GM23338 (cell line): Measurements from ENCODE around the gene TAS2R10.

ENCODE experiments used
- CREB1 ChIP-seq: fragments of 250-450 bp; sonication (Bioruptor Pico); IDR thresholded peaks from 2 replicates; pipeline ENCODE4 v1.5.0; 2020; ENCODE audit warnings: low read depth, mild to moderate bottlenecking, moderate library complexity
- CTCF ChIP-seq, 2 experiments: fragments of 200-600 bp in 1 of 2; sonication (generic) in 1 of 2; conservative IDR thresholded peaks; 2 replicates each; pipeline versions ENCODE4 v1.5.1 to v1.6.1; 2016 to 2017; ENCODE audit warnings: antibody characterized with exemption in 2 of 2, low read depth in 2 of 2, mild to moderate bottlenecking in 2 of 2, moderate library complexity in 1 of 2
- EZH2phosphoT487 ChIP-seq: fragments of 200-600 bp; sonication (generic); IDR thresholded peaks from one replicate; pipeline ENCODE4 v1.8.1; 2018; ENCODE audit warnings: antibody characterized with exemption; ENCODE audit not compliant: unreplicated experiment
- JUNB ChIP-seq: IDR thresholded peaks from one replicate; pipeline ENCODE4 v1.6.1; 2016; ENCODE audit warnings: antibody characterized with exemption; ENCODE audit not compliant: unreplicated experiment
- POLR2AphosphoS5 ChIP-seq: IDR thresholded peaks from 2 replicates; pipeline ENCODE4 v1.6.1; 2016; ENCODE audit warnings: antibody characterized with exemption, low read depth
- REST ChIP-seq: IDR thresholded peaks from one replicate; pipeline ENCODE4 v1.6.1; 2018; ENCODE audit warnings: antibody characterized with exemption; ENCODE audit not compliant: unreplicated experiment

DNA sequence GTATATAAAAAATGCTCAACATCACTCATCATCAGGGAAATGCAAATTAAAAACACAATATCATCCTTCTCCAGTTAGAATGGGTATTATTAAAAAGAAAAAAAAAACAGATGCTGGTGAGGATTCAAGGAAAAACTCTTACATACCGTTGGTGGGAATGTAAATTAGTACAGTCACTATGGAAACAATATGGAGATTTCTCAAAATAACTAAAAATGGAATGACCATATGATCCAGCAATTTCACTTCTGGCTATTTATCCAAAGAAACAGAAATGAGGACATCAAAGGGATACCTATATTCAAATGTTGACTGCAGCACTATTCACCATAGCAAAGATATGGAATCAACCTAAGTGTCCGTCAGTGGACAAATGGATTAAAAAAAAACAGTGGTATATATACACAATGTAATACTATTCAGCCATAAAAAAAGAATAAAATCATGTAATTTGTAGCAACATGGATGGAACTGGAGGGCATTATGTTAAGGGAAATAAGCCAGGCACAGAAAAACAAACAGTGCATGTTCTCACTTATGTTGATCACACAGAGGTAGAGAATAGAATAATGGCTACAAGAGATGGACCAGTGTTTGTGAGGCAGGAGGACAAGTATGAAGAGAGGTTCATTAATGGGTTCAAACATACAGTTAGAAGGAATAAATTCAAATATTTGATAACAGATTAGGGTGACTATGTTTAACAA lies 37.5 kb upstream of the TAS2R10 start:
- no peak for TF ChIP-seq CTCF (conservative IDR thresholded peaks at IDR 0.05; ENCODE audit: low read depth in 2 of 2)
- no peak for TF ChIP-seq REST
- no peak for TF ChIP-seq JUNB
- no peak for TF ChIP-seq POLR2AphosphoS5
- no peak for TF ChIP-seq EZH2phosphoT487
- no peak for TF ChIP-seq CREB1 (CRISPR knock-in tag)
